PC-9 (cell line): ENCODE results near the gene PLA2G4C.

Experiments used
- EZH2 ChIP-seq: fragments of 200-600 bp; sonication (generic); IDR thresholded peaks from 2 replicates; pipeline ENCODE4 v1.8.0; 2017; ENCODE audit warnings: antibody characterized with exemption, low read depth
- TF ChIP-seq, protein P1 (sequence below): fragments of 200-600 bp; sonication (generic); conservative IDR thresholded peaks from 2 replicates; pipeline ENCODE4 v1.6.1; 2017; ENCODE audit warnings: mixed run types, antibody characterized with exemption, mild to moderate bottlenecking, moderate library complexity

DNA sequence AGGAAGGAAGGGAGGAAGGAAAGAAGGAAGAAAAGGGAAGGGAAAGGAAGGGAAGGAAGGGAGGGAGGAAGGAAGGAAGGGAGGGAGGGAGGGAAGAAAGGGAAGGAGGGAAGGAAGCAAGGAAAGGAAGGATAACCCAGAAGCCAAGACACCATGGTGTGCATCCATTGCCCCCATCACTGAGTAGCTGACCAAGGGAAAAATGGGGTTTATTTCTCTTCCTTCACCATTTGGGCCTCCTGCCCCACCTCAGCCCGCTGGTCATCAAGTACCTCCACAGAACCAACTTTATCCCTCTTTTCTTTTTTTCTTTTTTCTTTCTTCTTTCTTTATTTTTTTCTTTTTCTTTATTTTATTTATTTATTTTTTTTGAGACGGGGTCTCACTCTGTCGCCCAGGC, 87.1 kb downstream of the PLA2G4C start:
- TF ChIP-seq, protein P1, sequence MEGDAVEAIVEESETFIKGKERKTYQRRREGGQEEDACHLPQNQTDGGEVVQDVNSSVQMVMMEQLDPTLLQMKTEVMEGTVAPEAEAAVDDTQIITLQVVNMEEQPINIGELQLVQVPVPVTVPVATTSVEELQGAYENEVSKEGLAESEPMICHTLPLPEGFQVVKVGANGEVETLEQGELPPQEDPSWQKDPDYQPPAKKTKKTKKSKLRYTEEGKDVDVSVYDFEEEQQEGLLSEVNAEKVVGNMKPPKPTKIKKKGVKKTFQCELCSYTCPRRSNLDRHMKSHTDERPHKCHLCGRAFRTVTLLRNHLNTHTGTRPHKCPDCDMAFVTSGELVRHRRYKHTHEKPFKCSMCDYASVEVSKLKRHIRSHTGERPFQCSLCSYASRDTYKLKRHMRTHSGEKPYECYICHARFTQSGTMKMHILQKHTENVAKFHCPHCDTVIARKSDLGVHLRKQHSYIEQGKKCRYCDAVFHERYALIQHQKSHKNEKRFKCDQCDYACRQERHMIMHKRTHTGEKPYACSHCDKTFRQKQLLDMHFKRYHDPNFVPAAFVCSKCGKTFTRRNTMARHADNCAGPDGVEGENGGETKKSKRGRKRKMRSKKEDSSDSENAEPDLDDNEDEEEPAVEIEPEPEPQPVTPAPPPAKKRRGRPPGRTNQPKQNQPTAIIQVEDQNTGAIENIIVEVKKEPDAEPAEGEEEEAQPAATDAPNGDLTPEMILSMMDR: no peak
- TF ChIP-seq EZH2: no peak
